ENCODE results near the gene PTPRB. TPM values are rescaled to one million over a fixed set of nuclear protein-coding genes. Genes with fewer than 3 reads are reported as not detected.

The PTPRB gene
- total and polyA plus RNA-seq, 2 of the 8 experiments (the other 6 are each of a cell fraction or from before 2014, with no cell fraction given), result 0.36 to 0.58 TPM

DNA sequence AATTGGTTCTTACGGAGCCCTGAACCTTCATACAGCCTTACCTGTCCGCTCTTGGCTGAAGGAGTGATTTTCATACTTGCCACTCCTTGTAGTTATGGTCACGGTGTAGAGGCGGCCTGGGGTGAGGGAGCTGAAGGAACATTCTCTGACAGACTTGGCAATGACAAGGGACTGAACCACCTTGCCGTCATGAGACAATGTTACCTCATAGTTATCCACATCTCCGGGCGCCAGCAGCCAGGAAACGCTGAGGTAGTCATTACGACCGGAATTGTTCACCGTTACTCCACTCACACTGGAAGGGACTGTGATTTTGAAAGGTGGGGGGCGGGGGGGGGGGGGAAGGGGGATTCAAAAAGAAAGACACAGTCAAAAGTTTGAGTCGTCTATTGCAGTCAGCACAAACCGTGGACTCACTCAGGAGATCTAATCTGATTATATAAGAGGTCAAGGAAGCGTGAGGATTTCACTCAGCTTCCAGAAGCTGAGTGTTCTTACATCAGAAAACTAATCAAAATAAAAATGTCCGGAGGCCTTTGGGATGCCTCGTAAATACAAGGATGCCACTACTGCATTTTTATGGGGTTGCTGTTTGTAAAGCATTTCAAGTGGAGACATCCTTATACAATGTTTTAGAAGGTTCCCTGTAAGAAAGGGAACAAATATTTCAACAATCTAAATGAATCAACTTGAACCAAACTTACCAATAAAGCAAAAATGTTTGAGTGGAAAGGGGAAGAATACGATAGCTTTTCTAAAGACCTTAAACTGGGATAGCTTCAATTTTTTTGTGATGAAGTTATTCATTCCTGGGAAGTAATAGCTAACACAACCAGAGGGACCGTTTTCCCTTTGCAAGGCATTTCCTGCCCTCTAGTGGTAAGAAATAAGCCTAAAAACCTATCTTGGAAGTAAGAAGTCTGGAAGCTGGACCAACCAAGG lies 60.6 kb downstream of the PTPRB start:
- Histone ChIP-seq H4K8ac (ENCODE audit: extremely low read depth, insufficient read depth, low read length) (no peak overlapping the region), H3K4me3 (ENCODE audit: extremely low read depth in 1 of 4, insufficient read depth in 2 of 4, low read depth in 3 of 4, low read length in 4 of 4) (no peak overlapping the region), H3K4me1 (replicated peaks in 1 of 4; ENCODE audit: control insufficient read depth in 3 of 4, insufficient read depth in 4 of 4, low read length in 3 of 4) (no peaks in the 10 kb centered on the region), H3K27ac (ENCODE audit: low read depth, low read length) (no peak overlapping the region), H4K20me1 (replicated peaks in 1 of 2; ENCODE audit: control insufficient read depth in 1 of 2, insufficient read depth in 2 of 2, low read length in 2 of 2) (no peaks in the 10 kb centered on the region), H3K79me2 (ENCODE audit: control insufficient read depth in 1 of 2, insufficient read depth in 2 of 2, low read length in 2 of 2) (no peaks in the 10 kb centered on the region), H4K91ac (replicated peaks; ENCODE audit: insufficient read length, low read length) (no peak overlapping the region), H2BK15ac (ENCODE audit: low read length) (no peak overlapping the region), H3K23me2 (ENCODE audit: low read depth, low read length) (no peaks in the 10 kb centered on the region), H3K9ac (replicated peaks in 1 of 4; ENCODE audit: extremely low read depth in 1 of 4, low read depth in 3 of 4, low read length in 3 of 4) (no peak overlapping the region), H3K27me3 (replicated peaks in 1 of 4; ENCODE audit: control insufficient read depth in 3 of 4, extremely low read depth in 1 of 4, insufficient read depth in 3 of 4, low read length in 3 of 4) (no peaks in the 10 kb centered on the region), H2AK5ac (ENCODE audit: low read depth, low read length) (no peak overlapping the region), H3K14ac (ENCODE audit: insufficient read length) (no peak overlapping the region), H3K36me3 (ENCODE audit: control insufficient read depth in 2 of 4, insufficient read depth in 4 of 4, low read length in 3 of 4) (no peaks in the 10 kb centered on the region), H2BK20ac (ENCODE audit: low read length) (no peak overlapping the region), H3K4me2 (ENCODE audit: insufficient read depth in 1 of 2, low read depth in 2 of 2, low read length in 2 of 2) (no peak overlapping the region), H3K23ac (ENCODE audit: insufficient read length) (no peak overlapping the region), H2BK120ac (replicated peaks; ENCODE audit: low read depth, low read length) (no peak overlapping the region), H2BK12ac (ENCODE audit: low read depth, low read length) (no peak overlapping the region), H2BK5ac (ENCODE audit: low read depth, low read length) (no peak overlapping the region), H2AFZ (ENCODE audit: low read length) (0 out of 2 replicates have a peak overlapping the region, but pooled peaks have one; percentile 64), H3K4ac (replicated peaks; ENCODE audit: insufficient read length, low read depth, low read length) (no peak overlapping the region), H3K18ac (ENCODE audit: extremely low read depth, low read length) (no peak overlapping the region), H3K9me3 (ENCODE audit: insufficient read depth in 2 of 2, low read depth in 1 of 2, low read length in 1 of 2) (no peaks in the 10 kb centered on the region), H3K79me1 (ENCODE audit: low read depth, low read length) (no peaks in the 10 kb centered on the region), H3K56ac (replicated peaks; ENCODE audit: insufficient read length, low read depth, low read length) (no peak overlapping the region), H4K5ac (ENCODE audit: insufficient read length, low read depth, low read length) (no peak overlapping the region)
- TF ChIP-seq, protein P1, sequence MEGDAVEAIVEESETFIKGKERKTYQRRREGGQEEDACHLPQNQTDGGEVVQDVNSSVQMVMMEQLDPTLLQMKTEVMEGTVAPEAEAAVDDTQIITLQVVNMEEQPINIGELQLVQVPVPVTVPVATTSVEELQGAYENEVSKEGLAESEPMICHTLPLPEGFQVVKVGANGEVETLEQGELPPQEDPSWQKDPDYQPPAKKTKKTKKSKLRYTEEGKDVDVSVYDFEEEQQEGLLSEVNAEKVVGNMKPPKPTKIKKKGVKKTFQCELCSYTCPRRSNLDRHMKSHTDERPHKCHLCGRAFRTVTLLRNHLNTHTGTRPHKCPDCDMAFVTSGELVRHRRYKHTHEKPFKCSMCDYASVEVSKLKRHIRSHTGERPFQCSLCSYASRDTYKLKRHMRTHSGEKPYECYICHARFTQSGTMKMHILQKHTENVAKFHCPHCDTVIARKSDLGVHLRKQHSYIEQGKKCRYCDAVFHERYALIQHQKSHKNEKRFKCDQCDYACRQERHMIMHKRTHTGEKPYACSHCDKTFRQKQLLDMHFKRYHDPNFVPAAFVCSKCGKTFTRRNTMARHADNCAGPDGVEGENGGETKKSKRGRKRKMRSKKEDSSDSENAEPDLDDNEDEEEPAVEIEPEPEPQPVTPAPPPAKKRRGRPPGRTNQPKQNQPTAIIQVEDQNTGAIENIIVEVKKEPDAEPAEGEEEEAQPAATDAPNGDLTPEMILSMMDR (IDR thresholded peaks at IDR 0.05; ENCODE audit: control extremely low read depth in 1 of 3, insufficient read depth in 1 of 3, low read depth in 1 of 3, low read length in 3 of 3), result peak in 2 of 3 experiments; percentile 75 to 77; a peak in 3 of 4 replicates
- TF ChIP-seq RAD21 (IDR thresholded peaks at IDR 0.05 in 1 of 2, conservative IDR thresholded peaks at IDR 0.05 in 1 of 2; ENCODE audit: low read depth in 2 of 2, low read length in 2 of 2) (peak; percentile 97 to 99), GABPA (IDR thresholded peaks at IDR 0.05; ENCODE audit: borderline replicate concordance, insufficient read depth, low read length) (no peak), MAFK (IDR thresholded peaks at IDR 0.05; ENCODE audit: low read depth, low read length) (peak; percentile 26; the same call in 1 of the 2 replicates)
- POLR2A ChIA-PET (ENCODE audit: partially characterized antibody), result interaction anchor here (1.0 kb wide), 1 partner anchor 698 kb away, joined by 3 read pairs; no protein-coding TSS in a partner anchor
- FAIRE-seq, result peak; percentile 93
- DNase-seq (ENCODE audit: low read depth in 1 of 2, low spot score in 2 of 2), result no peak
- CTCF ChIA-PET (ENCODE audit: partially characterized antibody), result interaction anchor here (0.6 to 2.9 kb wide), 31 partner anchors 8 to 833 kb away, joined by 3 to 24 read pairs (median 4); no protein-coding TSS in a partner anchor
- 75% methylated on average over 18 of the region's 19 CpGs; no CpG with 5 or more reads in 1 of the 2 experiments for WGBS, 2 experiments (ENCODE audit: extremely low coverage in 1 of 2, insufficient coverage in 1 of 2, insufficient read length in 1 of 2, insufficient replicate concordance in 2 of 2, low coverage in 1 of 2, low lambda C conversion rate in 2 of 2, missing lambda C conversion rate in 1 of 2)

All from H1 (cell line).